ENCODE results near the gene EPB41L5. TPM values are rescaled to one million over a fixed set of nuclear protein-coding genes. Genes with fewer than 3 reads are reported as not detected.

Gene EPB41L5
- total and polyA plus RNA-seq, 9 of the 15 experiments (the other 6 are each of a cell fraction or from before 2014, with no cell fraction given), result 2.3 to 14.1 (median 8.2) TPM

- CTCF ChIA-PET (ENCODE audit: low intra/inter-chr PET ratio), result no interaction called here
- no peak for TF ChIP-seq NCOA2 (IDR thresholded peaks at IDR 0.05; ENCODE audit: partially characterized antibody in 2 of 2)
- TF ChIP-seq HDAC3 (IDR thresholded peaks at IDR 0.05; ENCODE audit: borderline replicate concordance, partially characterized antibody), result no peak
- TF ChIP-seq FOXP1 (CRISPR knock-in tag; IDR thresholded peaks at IDR 0.05), result no peak
- TF ChIP-seq ZNF76 (CRISPR knock-in tag; IDR thresholded peaks at IDR 0.05; ENCODE audit: borderline replicate concordance), result no peak
- in situ Hi-C loops (cut with MboI), result no loop called here
Measured at GRCh38 chr2:120018549-120018948, 5.7 kb downstream of the EPB41L5 start.

GRCh38 chr2:120020554-120020953 is 7.7 kb downstream of the EPB41L5 start:
- BruUV-seq (replicated peaks), result no TSS peak
- FAIRE-seq (no peak), DNase-seq (ENCODE audit: extremely low read depth in 1 of 4, low spot score in 3 of 4) (no peak), ATAC-seq (no peak)
- Histone ChIP-seq H4K20me1 (replicated peaks; ENCODE audit: control insufficient read depth, insufficient read depth, low read length) (no peaks in the 10 kb centered on the region), H3K9me3 (replicated peaks; ENCODE audit: control insufficient read depth, insufficient read depth, low read depth, low read length) (no peaks in the 10 kb centered on the region), H3K79me2 (ENCODE audit: control insufficient read depth, insufficient read depth, low read length) (no peaks in the 10 kb centered on the region), H3K4me1 (replicated peaks in 1 of 2; ENCODE audit: control insufficient read depth in 2 of 2, insufficient read depth in 2 of 2, low read length in 2 of 2) (no peaks in the 10 kb centered on the region), H3K9me1 (ENCODE audit: control insufficient read depth, insufficient read depth, low read length) (no peaks in the 10 kb centered on the region), H3K4me2 (ENCODE audit: insufficient read depth, low read length) (no peak overlapping the region), H3K36me3 (ENCODE audit: control insufficient read depth, insufficient read depth, low read length) (0 out of 3 replicates have a peak, but pooled peaks cover 2% of the 10 kb centered on the region), H3K9ac (ENCODE audit: insufficient read depth in 1 of 2, low read depth in 2 of 2, low read length in 2 of 2) (no peak overlapping the region), H2AFZ (ENCODE audit: low read depth, low read length) (no peak overlapping the region), H3K27me3 (ENCODE audit: control insufficient read depth in 2 of 2, insufficient read depth in 2 of 2, low read length in 2 of 2) (no peaks in the 10 kb centered on the region), H3K27ac (ENCODE audit: extremely low read depth, low read depth, low read length) (no peak overlapping the region), H3K4me3 (no peak overlapping the region)
- ChIA-PET POLR2A (no interaction called here), CTCF (ENCODE audit: low intra/inter-chr PET ratio) (no interaction called here)
- in situ Hi-C loops (cut with MboI), result no loop called here
- intact Hi-C loops (cut with micrococcal nuclease), result no loop called here
- 50% methylated on average over 1 of the region's 1 CpG for WGBS (ENCODE audit: insufficient coverage, low coverage, missing lambda C conversion rate)
- TF ChIP-seq SREBF2 (CRISPR knock-in tag; IDR thresholded peaks at IDR 0.05) (no peak), ZNF512 (tag; IDR thresholded peaks at IDR 0.05) (no peak), ARHGAP35 (IDR thresholded peaks at IDR 0.05; ENCODE audit: partially characterized antibody) (no peak)
- TF ChIP-seq, protein P1, sequence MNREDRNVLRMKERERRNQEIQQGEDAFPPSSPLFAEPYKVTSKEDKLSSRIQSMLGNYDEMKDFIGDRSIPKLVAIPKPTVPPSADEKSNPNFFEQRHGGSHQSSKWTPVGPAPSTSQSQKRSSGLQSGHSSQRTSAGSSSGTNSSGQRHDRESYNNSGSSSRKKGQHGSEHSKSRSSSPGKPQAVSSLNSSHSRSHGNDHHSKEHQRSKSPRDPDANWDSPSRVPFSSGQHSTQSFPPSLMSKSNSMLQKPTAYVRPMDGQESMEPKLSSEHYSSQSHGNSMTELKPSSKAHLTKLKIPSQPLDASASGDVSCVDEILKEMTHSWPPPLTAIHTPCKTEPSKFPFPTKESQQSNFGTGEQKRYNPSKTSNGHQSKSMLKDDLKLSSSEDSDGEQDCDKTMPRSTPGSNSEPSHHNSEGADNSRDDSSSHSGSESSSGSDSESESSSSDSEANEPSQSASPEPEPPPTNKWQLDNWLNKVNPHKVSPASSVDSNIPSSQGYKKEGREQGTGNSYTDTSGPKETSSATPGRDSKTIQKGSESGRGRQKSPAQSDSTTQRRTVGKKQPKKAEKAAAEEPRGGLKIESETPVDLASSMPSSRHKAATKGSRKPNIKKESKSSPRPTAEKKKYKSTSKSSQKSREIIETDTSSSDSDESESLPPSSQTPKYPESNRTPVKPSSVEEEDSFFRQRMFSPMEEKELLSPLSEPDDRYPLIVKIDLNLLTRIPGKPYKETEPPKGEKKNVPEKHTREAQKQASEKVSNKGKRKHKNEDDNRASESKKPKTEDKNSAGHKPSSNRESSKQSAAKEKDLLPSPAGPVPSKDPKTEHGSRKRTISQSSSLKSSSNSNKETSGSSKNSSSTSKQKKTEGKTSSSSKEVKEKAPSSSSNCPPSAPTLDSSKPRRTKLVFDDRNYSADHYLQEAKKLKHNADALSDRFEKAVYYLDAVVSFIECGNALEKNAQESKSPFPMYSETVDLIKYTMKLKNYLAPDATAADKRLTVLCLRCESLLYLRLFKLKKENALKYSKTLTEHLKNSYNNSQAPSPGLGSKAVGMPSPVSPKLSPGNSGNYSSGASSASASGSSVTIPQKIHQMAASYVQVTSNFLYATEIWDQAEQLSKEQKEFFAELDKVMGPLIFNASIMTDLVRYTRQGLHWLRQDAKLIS (CRISPR knock-in tag; IDR thresholded peaks at IDR 0.05), result no peak
- TF ChIP-seq, protein P2, sequence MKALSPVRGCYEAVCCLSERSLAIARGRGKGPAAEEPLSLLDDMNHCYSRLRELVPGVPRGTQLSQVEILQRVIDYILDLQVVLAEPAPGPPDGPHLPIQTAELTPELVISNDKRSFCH (CRISPR knock-in tag; IDR thresholded peaks at IDR 0.05), result no peak
- TF ChIP-seq, protein P2 (tag; IDR thresholded peaks at IDR 0.05), result no peak

More at GRCh38 chr2:120018549-120018948, 5.7 kb downstream of the EPB41L5 start:
- ATAC-seq, result no peak
- no peak for DNase-seq (ENCODE audit: extremely low read depth in 1 of 4, low spot score in 3 of 4)
- Histone ChIP-seq H3K4me3 (no peak overlapping the region), H3K79me2 (ENCODE audit: control insufficient read depth, insufficient read depth, low read length) (peaks cover 9% of the 10 kb centered on the region; the same call in 1 of the 3 replicates), H3K36me3 (ENCODE audit: control insufficient read depth, insufficient read depth, low read length) (0 out of 3 replicates have a peak, but pooled peaks cover 2% of the 10 kb centered on the region), H3K9me3 (replicated peaks; ENCODE audit: control insufficient read depth, insufficient read depth, low read depth, low read length) (no peaks in the 10 kb centered on the region), H3K4me1 (replicated peaks in 1 of 2; ENCODE audit: control insufficient read depth in 2 of 2, insufficient read depth in 2 of 2, low read length in 2 of 2) (peaks cover 0 to 2% of the 10 kb centered on the region in 2 experiments; a peak in 2 of 5 replicates), H4K20me1 (replicated peaks; ENCODE audit: control insufficient read depth, insufficient read depth, low read length) (no peaks in the 10 kb centered on the region), H2AFZ (ENCODE audit: low read depth, low read length) (no peak overlapping the region), H3K9me1 (ENCODE audit: control insufficient read depth, insufficient read depth, low read length) (no peaks in the 10 kb centered on the region), H3K27me3 (ENCODE audit: control insufficient read depth in 2 of 2, insufficient read depth in 2 of 2, low read length in 2 of 2) (no peaks in the 10 kb centered on the region), H3K27ac (ENCODE audit: extremely low read depth, low read depth, low read length) (no peak overlapping the region), H3K9ac (ENCODE audit: insufficient read depth in 1 of 2, low read depth in 2 of 2, low read length in 2 of 2) (no peak overlapping the region), H3K4me2 (ENCODE audit: insufficient read depth, low read length) (no peak overlapping the region)
- 94% methylated on average over 4 of the region's 4 CpGs for WGBS (ENCODE audit: insufficient coverage, low coverage, missing lambda C conversion rate)
- intact Hi-C loops (cut with micrococcal nuclease), result loop anchor here (10.0 kb wide), 2 partner anchors 156 to 296 kb away; no protein-coding TSS in a partner anchor
- POLR2A ChIA-PET, result no interaction called here
- FAIRE-seq, result no peak
- no TSS peak for BruUV-seq (replicated peaks)
